ENCODE data around the gene SMYD2.
"Not testable (repeated sequence)": the region's sequence is repeated elsewhere in the genome, so short reads cannot be mapped to it uniquely, and the experiment has no call there.

SMYD2 gene

GRCh38 chr1:214271995-214272731 is 8.8 kb upstream of the SMYD2 start:
- DNase-seq (ENCODE audit: low read depth in 2 of 2), result no peak

DNA sequence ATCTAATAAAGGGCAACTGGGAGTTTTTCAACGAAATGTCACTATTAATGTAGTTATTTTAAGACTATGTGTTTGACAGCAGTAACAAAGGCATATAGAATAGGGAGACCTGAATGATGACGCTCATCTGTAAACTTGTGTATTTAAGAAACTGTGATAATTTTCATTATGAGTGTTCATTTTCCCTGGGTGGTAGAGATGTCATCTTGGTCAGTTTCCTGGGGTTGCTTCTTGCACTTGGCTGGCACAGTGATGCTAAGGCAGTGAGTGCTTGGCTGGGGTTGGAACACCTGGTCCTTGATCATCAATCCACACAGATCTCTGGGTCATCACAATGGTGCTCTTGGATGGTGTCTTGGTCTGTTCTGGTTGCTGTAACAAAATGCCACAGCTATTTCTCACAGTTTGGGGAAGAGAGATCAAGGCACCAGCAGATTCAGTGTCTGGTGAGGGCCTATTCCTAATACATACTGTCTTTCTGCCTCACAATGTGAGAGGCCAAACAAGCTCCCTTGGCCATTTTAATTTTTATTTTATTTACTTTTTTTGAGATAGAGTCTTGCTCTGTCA is 7.9 kb upstream of the SMYD2 start:
- DNase-seq (ENCODE audit: low read depth in 2 of 2), result no peak

GRCh38 chr1:214275700-214276099 is 5.3 kb upstream of the SMYD2 start:
- not testable (repeated sequence) for DNase-seq (ENCODE audit: low read depth in 2 of 2)

GRCh38 chr1:214276786-214277185 is 4.2 kb upstream of the SMYD2 start:
- DNase-seq (ENCODE audit: low read depth in 2 of 2), result no peak

GRCh38 chr1:214277704-214278635 is 3.0 kb upstream of the SMYD2 start:
- DNase-seq (ENCODE audit: low read depth in 2 of 2), result peak in 1 of 2 experiments; percentile 53

DNA sequence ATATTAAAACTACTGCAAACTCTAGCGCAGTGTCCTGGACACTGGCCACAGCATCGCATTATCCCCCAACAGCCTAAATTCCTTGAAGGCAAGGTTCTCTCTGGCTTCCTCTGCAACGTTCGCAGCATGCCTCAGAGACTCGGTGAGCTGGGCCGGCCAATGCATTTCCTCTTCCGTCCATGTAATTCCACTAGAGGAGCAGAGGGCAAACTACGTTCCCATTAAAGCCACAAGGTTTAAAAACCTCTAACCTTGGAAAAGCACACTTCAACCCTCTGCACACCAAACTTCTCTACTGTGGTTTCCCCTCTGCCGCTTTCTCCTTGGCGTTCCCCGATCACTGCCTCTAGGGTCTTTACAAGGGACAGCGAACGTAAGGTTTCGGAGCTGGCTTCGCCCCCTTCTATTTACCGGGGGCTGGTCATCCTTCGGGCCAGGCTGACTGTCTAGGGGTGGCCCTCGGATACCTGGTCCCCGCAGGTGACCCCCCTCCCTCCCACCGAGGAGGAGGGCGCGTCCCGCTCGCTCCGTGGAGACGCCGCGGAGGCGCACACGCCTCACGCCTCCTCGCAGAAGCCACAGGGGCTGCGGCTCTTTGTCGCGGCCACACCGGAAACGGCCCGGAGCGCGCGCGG is 456 bp upstream of the SMYD2 start:
- no peak for DNase-seq (ENCODE audit: low read depth in 2 of 2)

- DNase-seq (ENCODE audit: low read depth in 2 of 2), result peak in 1 of 2 experiments; percentile 30
These were observed 1.0 kb downstream of the SMYD2 start for GRCh38 chr1:214281720-214282629.

- no peak for DNase-seq (ENCODE audit: low read depth in 2 of 2)
These were observed 1.8 kb downstream of the SMYD2 start for GRCh38 chr1:214282630-214283242.

GRCh38 chr1:214285610-214286440 is 4.9 kb downstream of the SMYD2 start:
- no peak for DNase-seq (ENCODE audit: low read depth in 2 of 2)

GRCh38 chr1:214287884-214288283 is 6.9 kb downstream of the SMYD2 start:
- no peak for DNase-seq (ENCODE audit: low read depth in 2 of 2)

- no peak for DNase-seq (ENCODE audit: low read depth in 2 of 2)
These were observed 8.8 kb downstream of the SMYD2 start for GRCh38 chr1:214289574-214290272.

DNA sequence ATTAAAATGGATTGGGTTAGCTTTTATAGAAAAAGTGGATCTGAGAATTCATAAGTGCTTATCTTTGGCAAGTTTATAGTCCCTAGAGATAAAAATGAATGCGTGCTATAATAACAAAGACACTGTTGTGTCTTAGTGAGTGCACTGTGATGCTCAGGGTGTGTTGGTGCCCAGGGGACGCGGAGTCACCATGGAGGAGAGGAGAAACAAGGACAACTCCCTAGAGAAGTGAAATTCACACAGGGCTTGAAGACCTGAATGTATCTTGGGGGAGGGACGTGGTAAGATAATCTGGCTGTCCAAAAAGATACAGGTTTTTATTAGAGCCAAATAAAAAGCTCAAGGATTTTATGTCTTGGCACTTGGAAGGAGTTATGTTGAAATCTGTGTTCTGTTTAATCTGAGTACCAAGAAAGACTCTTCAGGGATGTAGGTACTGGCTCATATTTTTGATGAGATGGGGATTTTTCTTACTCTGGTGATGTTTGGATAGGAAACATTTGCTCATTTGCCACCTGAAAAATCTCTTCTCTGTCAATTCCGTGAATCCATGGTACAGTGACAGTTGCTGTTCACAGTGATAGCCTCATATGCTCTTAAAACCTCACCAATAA is 9.6 kb downstream of the SMYD2 start:
- no peak for DNase-seq (ENCODE audit: low read depth in 2 of 2)

DNA sequence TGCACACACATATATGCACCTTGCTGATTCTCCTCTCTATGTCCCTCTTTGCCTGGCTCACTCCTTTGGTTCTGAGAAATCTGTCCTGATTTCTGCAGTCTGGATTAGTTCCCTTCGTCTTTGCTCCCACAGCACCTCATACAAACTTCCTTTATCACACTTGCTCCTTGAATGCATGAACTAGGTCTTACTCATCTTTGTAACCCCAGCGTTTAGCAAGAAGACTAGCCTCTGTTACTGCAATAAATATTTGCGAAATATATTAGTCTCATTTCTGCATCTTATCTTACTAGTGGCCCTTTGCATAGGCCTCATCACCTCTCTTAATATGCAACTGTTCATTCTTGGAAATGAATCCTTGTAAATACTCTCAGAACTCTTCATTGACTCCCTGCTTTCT is 11.4 kb downstream of the SMYD2 start:
- DNase-seq (ENCODE audit: low read depth in 2 of 2), result no peak

GRCh38 chr1:214295934-214296333 is 15.0 kb downstream of the SMYD2 start:
- DNase-seq (ENCODE audit: low read depth in 2 of 2), result no peak

GRCh38 chr1:214296860-214297745 is 16.1 kb downstream of the SMYD2 start:
- DNase-seq (ENCODE audit: low read depth in 2 of 2), result peak; percentile 51 to 65

- no peak for DNase-seq (ENCODE audit: low read depth in 2 of 2)
These were observed 19.3 kb downstream of the SMYD2 start for GRCh38 chr1:214300149-214300780.

DNA sequence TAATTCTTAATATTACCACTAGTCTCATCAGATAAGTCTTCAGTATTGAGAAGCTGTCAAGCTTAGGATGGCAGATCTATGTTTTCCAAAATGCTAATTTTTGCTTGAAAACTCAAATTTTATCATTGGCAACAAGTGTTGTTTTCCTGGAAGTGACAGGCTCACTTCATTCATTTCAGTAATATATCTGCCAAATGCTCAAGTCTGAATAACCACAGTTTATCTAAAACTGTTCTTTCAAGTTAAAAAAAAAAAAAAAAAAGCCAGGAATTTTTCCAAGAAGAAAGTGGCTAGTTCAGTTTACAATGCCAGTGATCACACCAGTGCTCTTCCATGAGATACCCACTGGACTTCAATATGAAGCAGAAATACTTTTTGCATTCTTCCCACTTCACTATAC is 20.6 kb downstream of the SMYD2 start:
- DNase-seq (ENCODE audit: low read depth in 2 of 2), result no peak
